Measurements from ENCODE around the gene SLC39A7.

DNA sequence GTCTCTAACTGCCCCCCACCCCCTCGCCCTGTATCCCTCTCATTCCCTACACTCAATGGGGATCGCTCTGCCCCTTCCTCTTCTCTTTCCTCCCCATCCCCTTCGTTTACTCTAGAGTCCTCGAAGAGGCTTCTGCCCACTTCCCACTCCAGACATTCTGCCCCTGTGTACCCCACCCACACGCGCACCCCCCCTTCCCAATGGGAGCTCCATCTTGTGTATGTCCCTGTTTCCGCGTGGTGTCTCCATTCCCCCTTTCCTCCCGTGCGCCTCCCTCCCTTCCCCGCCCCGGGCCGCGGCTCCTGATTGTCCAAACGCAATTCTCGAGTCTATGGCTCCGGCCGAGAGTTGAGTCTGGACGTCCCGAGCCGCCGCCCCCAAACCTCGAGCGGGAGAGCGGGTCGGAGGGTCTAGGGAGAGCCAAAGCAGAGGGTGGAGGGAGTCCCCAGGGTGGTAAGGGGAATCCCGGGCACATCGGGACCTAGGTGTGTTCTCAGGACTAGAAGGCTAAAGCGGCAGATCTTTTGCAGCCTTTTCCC is 7.0 kb downstream of the SLC39A7 start:
- no peak for TF ChIP-seq EZH2 (IDR thresholded peaks at IDR 0.05; ENCODE audit: low read length, unreplicated experiment)
- TF ChIP-seq, protein P1, sequence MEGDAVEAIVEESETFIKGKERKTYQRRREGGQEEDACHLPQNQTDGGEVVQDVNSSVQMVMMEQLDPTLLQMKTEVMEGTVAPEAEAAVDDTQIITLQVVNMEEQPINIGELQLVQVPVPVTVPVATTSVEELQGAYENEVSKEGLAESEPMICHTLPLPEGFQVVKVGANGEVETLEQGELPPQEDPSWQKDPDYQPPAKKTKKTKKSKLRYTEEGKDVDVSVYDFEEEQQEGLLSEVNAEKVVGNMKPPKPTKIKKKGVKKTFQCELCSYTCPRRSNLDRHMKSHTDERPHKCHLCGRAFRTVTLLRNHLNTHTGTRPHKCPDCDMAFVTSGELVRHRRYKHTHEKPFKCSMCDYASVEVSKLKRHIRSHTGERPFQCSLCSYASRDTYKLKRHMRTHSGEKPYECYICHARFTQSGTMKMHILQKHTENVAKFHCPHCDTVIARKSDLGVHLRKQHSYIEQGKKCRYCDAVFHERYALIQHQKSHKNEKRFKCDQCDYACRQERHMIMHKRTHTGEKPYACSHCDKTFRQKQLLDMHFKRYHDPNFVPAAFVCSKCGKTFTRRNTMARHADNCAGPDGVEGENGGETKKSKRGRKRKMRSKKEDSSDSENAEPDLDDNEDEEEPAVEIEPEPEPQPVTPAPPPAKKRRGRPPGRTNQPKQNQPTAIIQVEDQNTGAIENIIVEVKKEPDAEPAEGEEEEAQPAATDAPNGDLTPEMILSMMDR (conservative IDR thresholded peaks at IDR 0.05; ENCODE audit: low read depth, low read length): no peak
- TF ChIP-seq EZH2phosphoT487 (IDR thresholded peaks at IDR 0.05; ENCODE audit: borderline replicate concordance, low read length): no peak
